ENCODE data around the gene RBBP4.
"Not testable (repeated sequence)": the region's sequence is repeated elsewhere in the genome, so short reads cannot be mapped to it uniquely, and the experiment has no call there.

Gene RBBP4

GRCh38 chr1:32650752-32651460, at the start of gene RBBP4:
Gene RBBP4, plus strand, starts transcription at chr1:32651208. Its CDS starts 99 bp downstream, at chr1:32651307.
- DNase-seq (ENCODE audit: low read depth in 2 of 2) = peak; percentile 98 to 99

GRCh38 chr1:32605711-32606424, 45.1 kb upstream of the RBBP4 start:
- no peak for DNase-seq (ENCODE audit: low read depth in 2 of 2)

DNA sequence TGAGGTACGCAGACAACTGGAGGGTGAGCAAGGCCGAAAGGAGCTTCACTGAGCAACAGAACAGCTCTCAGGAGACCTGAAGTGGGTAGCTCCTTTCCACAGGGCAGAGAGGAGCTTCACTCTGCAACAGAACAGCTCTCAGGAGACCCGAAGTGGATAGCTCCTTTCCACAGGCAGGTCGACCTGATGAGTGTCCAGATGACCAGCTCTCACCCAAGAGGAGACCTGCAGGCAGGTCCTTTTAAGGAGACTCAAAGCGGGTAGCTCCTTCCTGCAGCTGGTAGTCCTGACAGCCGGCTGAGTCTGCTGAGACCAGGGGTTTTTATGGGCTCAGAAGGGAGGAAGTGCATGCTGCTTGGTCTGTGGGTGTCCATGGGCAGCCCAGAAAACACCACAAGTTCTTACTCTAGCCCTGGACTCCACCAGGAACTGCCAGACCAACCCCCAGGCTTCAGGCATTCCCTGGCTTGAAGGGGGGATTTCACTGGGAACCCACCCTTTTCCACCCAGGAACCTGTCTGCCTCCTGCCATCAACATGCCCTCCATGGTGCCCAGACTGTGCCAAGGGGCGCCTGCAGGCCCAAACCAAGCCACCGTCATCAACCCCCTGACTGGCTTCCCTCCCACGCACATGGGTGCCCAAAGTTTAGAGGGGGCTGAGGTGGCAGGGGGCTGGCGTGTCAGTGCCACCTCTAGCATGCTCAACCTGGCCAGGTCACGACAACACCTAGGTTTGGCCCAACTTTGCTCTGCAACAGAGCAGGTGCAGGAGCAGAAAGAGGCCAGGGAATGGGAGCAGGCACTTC, 44.2 kb upstream of the RBBP4 start:
- DNase-seq (ENCODE audit: low read depth in 2 of 2) = no peak

GRCh38 chr1:32609180-32609579, 41.8 kb upstream of the RBBP4 start:
- no peak for DNase-seq (ENCODE audit: low read depth in 2 of 2)

- no peak for DNase-seq (ENCODE audit: low read depth in 2 of 2)
These were observed 39.2 kb upstream of the RBBP4 start for GRCh38 chr1:32611859-32612188.

DNA sequence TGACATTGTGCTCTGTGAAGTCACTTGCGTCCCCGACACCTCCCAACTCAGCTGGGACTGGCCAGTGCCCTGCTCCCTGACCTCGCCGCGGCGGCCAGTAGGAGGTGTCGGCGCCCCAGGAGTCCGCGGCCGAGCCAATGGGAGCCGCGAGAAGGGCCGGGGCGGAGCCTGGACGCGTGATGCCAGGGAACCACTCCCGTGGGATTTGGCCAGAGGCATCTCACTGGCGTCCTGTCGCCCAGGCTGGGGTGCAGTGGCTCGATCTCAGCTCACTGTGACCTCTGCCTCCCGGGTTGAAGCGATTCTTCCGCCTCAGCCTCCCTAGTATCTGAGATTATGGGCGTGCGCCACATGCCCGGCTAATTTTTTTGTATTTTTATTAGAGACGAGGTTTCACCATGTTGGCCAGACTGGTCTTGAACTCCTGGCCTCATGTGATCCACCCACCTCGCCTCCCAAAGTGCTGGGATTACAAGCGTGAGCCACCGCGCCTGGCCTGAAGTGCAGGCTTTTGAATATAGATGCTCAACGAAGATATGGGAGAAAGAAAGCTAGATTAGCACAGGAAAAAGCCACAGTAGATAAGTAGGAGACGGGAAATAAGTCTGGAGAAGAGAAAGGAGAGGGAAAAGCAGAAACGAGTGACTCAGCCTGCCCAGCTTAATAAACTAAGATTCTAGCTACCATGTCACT, 38.7 kb upstream of the RBBP4 start:
- peak in 1 of 2 donors; percentile 34 for DNase-seq (ENCODE audit: low read depth in 2 of 2)

- DNase-seq (ENCODE audit: low read depth in 2 of 2) = no peak
These were observed 37.5 kb upstream of the RBBP4 start for GRCh38 chr1:32613472-32613871.

- no peak for DNase-seq (ENCODE audit: low read depth in 2 of 2)
These were observed 32.3 kb upstream of the RBBP4 start for GRCh38 chr1:32618673-32619221.

DNA sequence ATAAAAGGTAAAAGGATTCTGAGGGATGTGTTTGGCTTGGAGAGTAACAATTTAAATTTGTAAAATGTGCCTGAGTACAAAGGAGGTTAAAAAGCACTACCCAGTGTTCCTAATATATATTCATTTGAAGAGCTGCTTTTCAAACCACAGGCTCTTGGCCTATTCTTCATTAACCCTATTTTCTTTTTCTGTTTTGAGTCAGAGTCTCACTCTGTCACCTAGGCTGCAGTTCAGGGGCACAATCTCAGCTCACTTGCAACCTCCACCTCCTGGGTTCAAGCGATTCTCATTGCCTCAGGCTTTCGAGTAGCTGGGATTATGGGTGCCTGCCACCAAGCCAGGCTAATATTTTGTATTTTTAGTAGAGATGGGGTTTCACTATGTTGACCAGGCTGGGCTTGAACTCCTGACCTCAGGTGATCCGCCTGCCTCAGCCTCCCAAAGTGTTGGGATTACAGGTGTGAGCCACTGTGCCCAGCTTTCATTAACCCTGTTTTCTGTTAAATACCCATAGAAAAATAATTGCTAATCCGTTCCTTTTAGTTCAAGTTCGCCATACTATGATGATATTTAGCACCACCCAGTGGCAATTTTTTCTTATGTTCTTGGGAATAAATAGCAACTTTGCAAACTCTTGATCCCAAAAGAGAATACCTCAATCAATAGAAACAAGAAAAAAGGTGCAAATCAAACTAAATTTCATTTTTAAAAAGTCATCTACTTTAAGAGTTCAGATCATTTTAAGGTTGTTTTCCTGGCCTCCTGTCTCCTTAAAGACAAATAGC, 31.1 kb upstream of the RBBP4 start:
- no peak for DNase-seq (ENCODE audit: low read depth in 2 of 2)

DNA sequence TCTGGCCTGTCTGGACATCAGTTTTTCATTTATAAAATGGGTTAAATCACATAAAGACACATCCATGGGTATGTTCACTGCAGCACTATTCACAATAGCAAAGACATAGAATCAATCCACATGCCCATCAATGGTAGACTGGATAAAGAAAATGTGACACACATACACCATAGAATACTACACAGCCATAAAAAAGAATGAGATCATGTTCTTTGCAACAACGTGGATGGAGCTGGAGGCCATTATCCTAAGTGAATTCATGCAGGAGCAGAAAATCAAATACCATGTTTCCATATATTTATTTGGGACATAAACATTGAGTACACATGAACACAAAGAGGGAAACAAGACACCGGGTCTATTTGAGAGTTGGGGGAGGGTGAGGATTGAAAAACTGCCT, 28.8 kb upstream of the RBBP4 start:
- DNase-seq (ENCODE audit: low read depth in 2 of 2) = no peak

GRCh38 chr1:32622806-32623681, 28.0 kb upstream of the RBBP4 start:
- DNase-seq (ENCODE audit: low read depth in 2 of 2) = no peak

DNA sequence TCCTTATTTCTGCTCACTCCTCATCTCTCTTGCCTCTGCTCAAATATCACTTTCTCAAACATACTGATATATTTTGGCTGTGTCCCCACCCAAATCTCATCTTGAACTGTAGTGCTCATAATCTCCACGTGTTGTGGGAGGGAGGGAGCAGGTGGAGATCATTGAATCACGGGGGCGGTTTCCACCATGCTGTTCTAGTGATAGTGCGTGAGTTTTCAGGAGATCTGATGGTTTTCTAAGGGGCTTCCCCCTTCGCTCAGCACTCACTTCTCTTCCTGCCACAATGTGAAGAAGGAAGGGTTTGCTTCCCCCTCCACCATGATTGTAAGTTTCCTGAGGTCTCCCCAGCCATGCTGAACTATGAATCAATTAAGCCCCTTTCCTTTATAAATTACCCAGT, 27.2 kb upstream of the RBBP4 start:
- DNase-seq (ENCODE audit: low read depth in 2 of 2) = peak in 1 of 2 donors; percentile 13

GRCh38 chr1:32626176-32626575, 24.8 kb upstream of the RBBP4 start:
- no peak for DNase-seq (ENCODE audit: low read depth in 2 of 2)

- DNase-seq (ENCODE audit: low read depth in 2 of 2) = no peak
These were observed 23.3 kb upstream of the RBBP4 start for GRCh38 chr1:32627596-32628162.

- DNase-seq (ENCODE audit: low read depth in 2 of 2) = not testable (repeated sequence)
These were observed 20.8 kb upstream of the RBBP4 start for GRCh38 chr1:32630173-32630572.

DNA sequence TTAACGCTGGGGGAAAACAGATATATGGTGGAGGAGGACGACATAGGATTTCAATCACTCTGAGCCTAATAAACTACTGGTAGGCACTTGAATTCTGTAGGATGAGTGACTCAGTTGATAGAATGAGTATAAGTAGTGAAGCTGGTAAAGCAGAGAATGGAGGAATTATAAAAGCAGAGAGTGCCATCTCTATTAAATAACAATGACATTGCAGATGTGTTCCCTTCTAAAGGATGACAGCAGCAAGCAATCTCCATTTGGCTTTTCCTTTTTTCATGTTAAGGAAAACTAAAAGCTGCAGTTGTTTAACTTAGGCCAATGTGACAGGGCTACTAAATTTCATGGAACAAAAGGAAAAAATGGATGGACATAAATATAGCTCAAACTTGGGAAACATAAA, 18.2 kb upstream of the RBBP4 start:
- no peak for DNase-seq (ENCODE audit: low read depth in 2 of 2)

- no peak for DNase-seq (ENCODE audit: low read depth in 2 of 2)
These were observed 15.3 kb upstream of the RBBP4 start for GRCh38 chr1:32635508-32636277.

DNA sequence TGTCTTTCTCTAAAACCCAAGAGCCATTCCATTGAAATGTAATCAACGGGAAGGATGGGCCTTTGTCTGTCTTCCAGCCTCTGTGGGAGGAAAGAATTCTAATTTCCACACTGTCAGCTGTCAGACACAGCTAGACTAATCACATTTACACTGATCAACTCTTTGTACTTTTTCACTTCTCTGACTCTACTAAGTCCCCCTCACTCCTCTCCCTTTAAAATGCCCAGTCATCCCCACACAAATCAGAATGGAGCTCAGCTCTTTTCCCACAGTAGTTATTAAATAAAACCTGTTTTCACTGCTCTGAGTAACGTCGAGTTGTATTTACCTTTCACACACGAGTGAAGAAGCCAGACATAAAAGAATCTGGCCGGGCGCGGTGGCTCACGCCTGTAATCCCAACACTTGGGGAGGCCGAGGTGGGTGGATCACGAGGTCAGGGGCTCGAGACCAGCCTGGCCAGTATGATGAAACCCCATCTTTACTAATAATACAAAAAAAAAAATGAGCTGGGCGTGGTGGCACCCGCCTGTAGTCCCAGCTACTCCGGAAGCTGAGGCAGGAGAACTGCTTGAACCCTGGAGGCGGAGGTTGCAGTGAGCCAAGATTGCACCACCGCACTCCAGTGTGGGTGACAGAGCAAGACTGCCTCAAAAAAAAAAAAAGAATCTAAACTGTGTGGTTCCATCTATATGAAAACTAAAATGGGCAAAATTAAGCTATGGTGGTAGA, 13.9 kb upstream of the RBBP4 start:
- DNase-seq (ENCODE audit: low read depth in 2 of 2) = no peak
